Epithelial cell of proximal tubule (primary cell): ENCODE data around the gene IZUMO1R. TPM values are rescaled to one million over a fixed set of nuclear protein-coding genes. Genes with fewer than 3 reads are reported as not detected.
A peak's percentile ranks its signal among the peaks of the same experiment; 100 is the strongest.

Experiments
- DNase-seq: peaks from one replicate; pipeline ENCODE4 v3.0.0-alpha.2; 2011; ENCODE audit warnings: low read depth
- H3K4me3 ChIP-seq: 2 replicates; pipeline ENCODE4 v1.5.1; 2011; ENCODE audit warnings: low read depth, mild to moderate bottlenecking, low read length
- CTCF ChIP-seq: conservative IDR thresholded peaks from 2 replicates; pipeline ENCODE4 v1.5.1; 2012; ENCODE audit warnings: low read depth, mild to moderate bottlenecking, low read length
- total RNA-seq: library from RNA; depleted of rRNA; stranded (reverse); fragments of >200 nt; gene quantifications from 2 replicates; pipeline ENCODE4 v1.2.3, GENCODE V29; 2015

IZUMO1R gene
- total RNA-seq, 1 donor from 2014 or later: not detected

GRCh38 chr11:94325681-94326080 lies 21.3 kb downstream of the IZUMO1R start:
- H3K4me3 ChIP-seq: no peak overlapping the region
- DNase-seq: no peak
- peak; percentile 77 for TF ChIP-seq CTCF

- H3K4me3 ChIP-seq: no peak overlapping the region
- DNase-seq: no peak
- TF ChIP-seq CTCF: no peak
These were observed 22.6 kb downstream of the IZUMO1R start for GRCh38 chr11:94326947-94327346.

- no peak for DNase-seq
- no peak overlapping the region for H3K4me3 ChIP-seq
- no peak for TF ChIP-seq CTCF
These were observed 24.3 kb downstream of the IZUMO1R start for GRCh38 chr11:94328587-94329080.

GRCh38 chr11:94329501-94329900 lies 25.1 kb downstream of the IZUMO1R start:
- no peak for TF ChIP-seq CTCF
- H3K4me3 ChIP-seq: no peak overlapping the region
- no peak for DNase-seq

GRCh38 chr11:94330789-94331188 lies 26.4 kb downstream of the IZUMO1R start:
- DNase-seq: no peak
- TF ChIP-seq CTCF: no peak
- H3K4me3 ChIP-seq: no peak overlapping the region

- no peak overlapping the region for H3K4me3 ChIP-seq
- no peak for TF ChIP-seq CTCF
- DNase-seq: no peak
These were observed 28.4 kb downstream of the IZUMO1R start for GRCh38 chr11:94332814-94333213.

- TF ChIP-seq CTCF: no peak
These were observed 31.7 kb downstream of the IZUMO1R start for GRCh38 chr11:94336033-94336432.

More at GRCh38 chr11:94336033-94336432, 31.7 kb downstream of the IZUMO1R start:
- no peak overlapping the region for H3K4me3 ChIP-seq
- no peak for DNase-seq
